ENCODE results near the gene PPFIA1. TPM values are rescaled to one million over a fixed set of nuclear protein-coding genes. Genes with fewer than 3 reads are reported as not detected.
"Not testable (repeated sequence)": the region's sequence is repeated elsewhere in the genome, so short reads cannot be mapped to it uniquely, and the experiment has no call there.

The PPFIA1 gene
- total RNA-seq, 2 donors from 2014 or later: 47.8 to 82.9 TPM

GRCh38 chr11:70327717-70328116 lies 57.2 kb downstream of the PPFIA1 start:
- Histone ChIP-seq H3K4me3 (no peak overlapping the region), H3K4me1 (ENCODE audit: control insufficient read depth in 1 of 2, low read depth in 2 of 2) (peaks cover 0 to 10% of the 10 kb centered on the region in 2 donors), H3K36me3 (peaks cover 18% of the 10 kb centered on the region), H3K27me3 (replicated peaks; ENCODE audit: insufficient read depth) (no peaks in the 10 kb centered on the region), H3K9me3 (no peaks in the 10 kb centered on the region), H3K27ac (no peak overlapping the region)
- TF ChIP-seq CTCF (IDR thresholded peaks at IDR 0.05): no peak
- DNase-seq (ENCODE audit: low spot score) (no peak), ATAC-seq (ENCODE audit: insufficient number of reproducible peaks, low FRiP score, low read depth) (no peak)

DNA sequence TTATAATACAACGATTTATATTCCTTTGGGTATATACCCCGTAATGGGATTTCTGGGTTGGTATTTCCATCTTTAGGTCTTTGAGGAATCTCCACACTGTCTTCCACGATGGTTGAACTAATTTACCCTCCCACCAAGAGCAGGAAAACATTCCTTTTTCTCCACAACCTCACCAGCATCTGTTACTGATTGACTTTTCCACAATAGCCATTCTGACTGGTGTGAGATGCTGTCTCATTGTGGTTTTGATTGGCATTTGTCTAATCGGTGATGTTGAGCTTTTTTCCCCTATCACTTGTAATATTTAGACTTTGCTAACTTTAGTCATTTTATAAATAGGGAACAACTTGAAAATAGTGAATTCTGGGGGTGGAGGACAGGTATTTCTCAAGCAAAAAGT lies 58.1 kb downstream of the PPFIA1 start:
- DNase-seq (ENCODE audit: low spot score) (no peak), ATAC-seq (ENCODE audit: insufficient number of reproducible peaks, low FRiP score, low read depth) (no peak)
- no peak overlapping the region for H3K4me3 ChIP-seq
- no peaks in the 10 kb centered on the region for H3K27me3 ChIP-seq (replicated peaks; ENCODE audit: insufficient read depth)
- H3K27ac ChIP-seq: no peak overlapping the region
- H3K4me1 ChIP-seq (ENCODE audit: control insufficient read depth in 1 of 2, low read depth in 2 of 2): peaks cover 0 to 10% of the 10 kb centered on the region in 2 donors
- no peaks in the 10 kb centered on the region for H3K9me3 ChIP-seq
- TF ChIP-seq CTCF (IDR thresholded peaks at IDR 0.05): no peak
- H3K36me3 ChIP-seq: peaks cover 26% of the 10 kb centered on the region

DNA sequence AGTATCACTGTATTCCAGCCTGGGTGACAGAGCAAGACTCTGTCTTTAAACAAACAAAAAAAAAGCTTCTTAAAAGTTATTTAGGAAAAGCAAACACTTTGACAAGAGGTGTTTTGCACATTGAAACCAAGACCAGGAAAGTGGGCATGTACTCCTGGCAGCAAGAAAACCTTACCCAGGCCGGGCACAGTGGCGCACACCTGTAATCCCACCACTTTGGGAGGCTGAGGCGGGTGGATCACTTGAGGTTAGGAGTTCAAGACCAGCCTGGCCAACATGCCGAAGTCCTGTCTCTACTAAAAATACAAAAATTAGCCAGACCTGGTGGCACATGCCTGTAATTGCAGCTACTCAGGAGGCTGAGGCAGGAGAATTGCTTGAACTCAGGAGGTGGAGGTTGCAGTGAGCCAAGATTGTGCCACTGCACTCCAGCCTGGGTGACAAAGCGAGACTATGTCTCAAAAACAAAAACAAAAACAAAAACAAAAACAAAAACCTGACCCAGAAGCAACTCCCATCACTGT lies 60.9 kb downstream of the PPFIA1 start:
- H3K9me3 ChIP-seq; H3K4me3 ChIP-seq; H3K27ac ChIP-seq; H3K27me3 ChIP-seq (replicated peaks; ENCODE audit: insufficient read depth); ATAC-seq (ENCODE audit: insufficient number of reproducible peaks, low FRiP score, low read depth); DNase-seq (ENCODE audit: low spot score); H3K4me1 ChIP-seq (ENCODE audit: control insufficient read depth in 1 of 2, low read depth in 2 of 2): not testable (repeated sequence)
- H3K36me3 ChIP-seq: peaks cover 36% of the 10 kb centered on the region

DNA sequence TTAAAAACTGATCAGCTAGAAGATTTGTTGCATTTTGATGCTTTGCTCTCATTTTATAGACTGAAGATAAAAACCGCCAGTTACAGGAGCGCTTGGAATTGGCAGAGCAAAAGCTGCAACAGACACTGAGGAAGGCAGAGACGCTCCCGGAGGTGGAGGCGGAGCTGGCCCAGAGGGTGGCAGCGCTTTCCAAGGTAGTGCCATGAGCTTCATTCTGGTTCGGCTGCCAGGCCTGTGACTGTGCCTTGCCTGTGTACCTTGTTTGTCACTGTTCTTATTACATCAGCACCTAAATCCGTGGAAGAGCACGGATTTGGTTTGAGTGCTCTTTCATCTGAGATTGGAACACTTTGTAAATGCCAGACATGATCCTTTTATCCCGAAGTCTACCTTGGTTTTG lies 61.4 kb downstream of the PPFIA1 start:
- no peak for ATAC-seq (ENCODE audit: insufficient number of reproducible peaks, low FRiP score, low read depth)
- no peaks in the 10 kb centered on the region for H3K27me3 ChIP-seq (replicated peaks; ENCODE audit: insufficient read depth)
- TF ChIP-seq CTCF (IDR thresholded peaks at IDR 0.05): no peak

GRCh38 chr11:70332567-70332966 lies 62.1 kb downstream of the PPFIA1 start:
- peaks cover 39% of the 10 kb centered on the region for H3K36me3 ChIP-seq
- no peaks in the 10 kb centered on the region for H3K9me3 ChIP-seq
- DNase-seq (ENCODE audit: low spot score) (no peak), ATAC-seq (ENCODE audit: insufficient number of reproducible peaks, low FRiP score, low read depth) (no peak)
- H3K27ac ChIP-seq: no peak overlapping the region
- TF ChIP-seq CTCF (IDR thresholded peaks at IDR 0.05): no peak
- no peak overlapping the region for H3K4me3 ChIP-seq
- H3K4me1 ChIP-seq (ENCODE audit: control insufficient read depth in 1 of 2, low read depth in 2 of 2): no peaks in the 10 kb centered on the region
- H3K27me3 ChIP-seq (replicated peaks; ENCODE audit: insufficient read depth): no peaks in the 10 kb centered on the region

More for the DNA sequence above, 61.4 kb downstream of the PPFIA1 start:
- H3K4me3 ChIP-seq: no peak overlapping the region
- no peaks in the 10 kb centered on the region for H3K4me1 ChIP-seq (ENCODE audit: control insufficient read depth in 1 of 2, low read depth in 2 of 2)
- no peaks in the 10 kb centered on the region for H3K9me3 ChIP-seq
- peaks cover 39% of the 10 kb centered on the region for H3K36me3 ChIP-seq
- DNase-seq (ENCODE audit: low spot score): no peak
- H3K27ac ChIP-seq: no peak overlapping the region

DNA sequence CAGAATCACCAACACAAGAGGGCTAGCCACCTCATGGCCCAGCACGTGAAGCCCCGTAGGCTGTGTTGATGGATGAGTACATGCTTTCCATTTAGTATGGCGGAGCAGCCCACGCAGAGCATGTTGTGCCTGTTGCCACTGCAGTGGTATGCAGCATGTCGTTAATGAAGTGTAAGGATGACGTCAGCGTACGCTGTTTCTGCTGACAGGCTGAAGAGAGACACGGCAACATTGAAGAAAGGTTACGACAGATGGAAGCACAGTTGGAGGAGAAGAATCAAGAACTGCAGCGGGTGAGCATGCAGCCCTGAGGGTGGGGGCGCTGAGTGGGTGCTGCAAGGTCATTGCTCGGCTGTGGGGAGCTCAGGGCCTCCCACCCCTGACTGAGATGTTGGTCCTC lies 62.8 kb downstream of the PPFIA1 start:
- ATAC-seq (ENCODE audit: insufficient number of reproducible peaks, low FRiP score, low read depth) (no peak), DNase-seq (ENCODE audit: low spot score) (no peak)
- no peaks in the 10 kb centered on the region for H3K4me1 ChIP-seq (ENCODE audit: control insufficient read depth in 1 of 2, low read depth in 2 of 2)
- H3K27ac ChIP-seq: no peak overlapping the region
- no peaks in the 10 kb centered on the region for H3K9me3 ChIP-seq
- no peaks in the 10 kb centered on the region for H3K27me3 ChIP-seq (replicated peaks; ENCODE audit: insufficient read depth)
- H3K36me3 ChIP-seq: peaks cover 40% of the 10 kb centered on the region
- no peak overlapping the region for H3K4me3 ChIP-seq
- no peak for TF ChIP-seq CTCF (IDR thresholded peaks at IDR 0.05)

All from thoracic aorta (tissue), 2 donors.